ENCODE data around the gene CAD.

DNA sequence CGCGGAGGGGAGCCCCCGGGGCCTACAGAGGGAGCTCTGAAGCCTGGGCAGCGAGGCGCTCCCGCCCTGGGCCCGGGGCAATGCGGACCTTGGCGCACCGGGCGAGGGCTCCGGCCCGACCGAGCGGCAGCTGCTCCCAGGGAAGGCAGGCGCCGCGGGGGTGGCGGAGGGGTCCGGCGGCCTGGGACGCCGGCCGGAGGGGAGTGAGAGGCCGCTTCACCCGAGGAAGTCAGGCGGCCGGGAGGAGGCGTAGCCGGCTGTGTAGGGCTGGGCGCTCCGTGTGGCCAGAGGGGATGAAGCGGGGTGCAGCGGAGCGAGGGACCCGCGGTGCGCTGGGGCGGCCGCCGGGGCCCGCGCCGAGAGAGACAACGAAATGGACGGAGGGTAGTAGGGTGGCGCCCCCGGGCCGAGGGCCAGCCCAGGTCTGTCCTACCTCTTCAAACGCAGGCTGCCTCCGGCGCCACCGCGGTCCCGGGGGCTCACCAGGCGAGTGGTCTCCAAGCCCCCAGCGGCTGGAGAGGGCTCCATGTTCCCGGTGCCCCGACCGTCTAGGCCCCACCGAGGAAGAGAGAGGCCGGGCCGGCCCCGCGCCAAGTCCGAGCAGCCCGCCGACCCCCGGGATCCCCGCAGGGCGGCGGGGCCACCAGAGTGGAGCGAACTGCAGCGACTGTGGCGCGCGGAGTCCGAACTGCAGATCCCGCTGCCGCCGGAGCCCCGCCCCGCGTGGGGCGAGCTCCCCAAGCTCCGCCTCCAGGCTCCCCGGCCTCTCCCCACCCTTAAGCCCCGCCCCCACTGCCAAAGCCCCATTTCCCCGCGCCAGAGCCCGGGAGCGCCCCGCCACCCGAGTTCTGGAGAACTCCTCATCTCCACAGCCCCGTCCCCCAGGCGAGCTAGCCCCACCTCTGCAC, 45.5 kb downstream of the CAD start, which contains the start of gene SLC30A3:
- TF ChIP-seq CTCF (IDR thresholded peaks at IDR 0.05): no peak
- no peak for TF ChIP-seq POLR2A (IDR thresholded peaks at IDR 0.05)

All from Peyer's patch (tissue), 4 donors.